ENCODE results near the gene PFDN6. TPM values are rescaled to one million over a fixed set of nuclear protein-coding genes. Genes with fewer than 3 reads are reported as not detected.
A peak's percentile ranks its signal among the peaks of the same experiment; 100 is the strongest.

The PFDN6 gene
- total and polyA plus RNA-seq, 9 of the 15 experiments (the other 6 are each of a cell fraction or from before 2014, with no cell fraction given) = 6.8 to 475 (median 216) TPM

- TF ChIP-seq POLR2H (tag; IDR thresholded peaks at IDR 0.05; ENCODE audit: low read depth) (peak; percentile 95), POLR3A (IDR thresholded peaks at IDR 0.05; ENCODE audit: borderline replicate concordance, extremely low read depth, insufficient read depth, insufficient read length) (no peak), ZFPM2 (CRISPR knock-in tag; IDR thresholded peaks at IDR 0.05) (0 out of 2 replicates have a peak, but pooled peaks have one; percentile 62), GABPB1 (CRISPR knock-in tag; IDR thresholded peaks at IDR 0.05) (peak; percentile 91), YBX1 (IDR thresholded peaks at IDR 0.05) (no peak), ZNF23 (CRISPR knock-in tag; IDR thresholded peaks at IDR 0.05) (no peak), ZKSCAN3 (CRISPR knock-in tag; IDR thresholded peaks at IDR 0.05) (no peak), E2F3 (CRISPR knock-in tag; IDR thresholded peaks at IDR 0.05) (no peak), HMG20A (CRISPR knock-in tag; conservative IDR thresholded peaks at IDR 0.05) (no peak), ZNF239 (CRISPR knock-in tag; IDR thresholded peaks at IDR 0.05) (no peak), ZNF696 (CRISPR knock-in tag; conservative IDR thresholded peaks at IDR 0.05) (0 out of 2 replicates have a peak, but pooled peaks have one; percentile 68), ZBTB8A (IDR thresholded peaks at IDR 0.05; ENCODE audit: partially characterized antibody) (no peak), ZNF695 (CRISPR knock-in tag; IDR thresholded peaks at IDR 0.05) (no peak), RFX1 (IDR thresholded peaks at IDR 0.05) (no peak), FOXO4 (CRISPR knock-in tag; IDR thresholded peaks at IDR 0.05) (0 out of 2 replicates have a peak, but pooled peaks have one; percentile 65), HEY1 (CRISPR knock-in tag; IDR thresholded peaks at IDR 0.05; ENCODE audit: borderline replicate concordance) (no peak), BCL6 (CRISPR knock-in tag; IDR thresholded peaks at IDR 0.05) (no peak), CTCF (IDR thresholded peaks at IDR 0.05 in 2 of 3, conservative IDR thresholded peaks at IDR 0.05 in 1 of 3; ENCODE audit: insufficient read depth in 2 of 3, low read depth in 1 of 3, low read length in 3 of 3) (peak; percentile 89 to 97 (median 97)), ZNF146 (CRISPR knock-in tag; IDR thresholded peaks at IDR 0.05; ENCODE audit: unreplicated experiment) (no peak), TGIF2 (CRISPR knock-in tag; IDR thresholded peaks at IDR 0.05) (no peak; the same call in 1 of the 2 replicates), ZEB2 (IDR thresholded peaks at IDR 0.05) (0 out of 2 replicates have a peak, but pooled peaks have one; percentile 27), KAT7 (CRISPR knock-in tag; IDR thresholded peaks at IDR 0.05; ENCODE audit: borderline replicate concordance) (peak; percentile 78), ZNF224 (CRISPR knock-in tag; IDR thresholded peaks at IDR 0.05) (no peak), KDM2B (CRISPR knock-in tag; IDR thresholded peaks at IDR 0.05) (peak; percentile 58; the same call in 1 of the 2 replicates), SREBF1 (IDR thresholded peaks at IDR 0.05; ENCODE audit: borderline replicate concordance, low read depth, low read length) (no peak; the same call in 1 of the 2 replicates), CC2D1A (IDR thresholded peaks at IDR 0.05) (peak; percentile 45)
These were observed 10.0 kb downstream of the PFDN6 start (continued) for GRCh38 chr6:33299237-33299944.

Measured in K562 (cell line).